SK-N-SH (cell line): Measurements from ENCODE around the gene CDK6. TPM values are rescaled to one million over a fixed set of nuclear protein-coding genes. Genes with fewer than 3 reads are reported as not detected.
A peak's percentile ranks its signal among the peaks of the same experiment; 100 is the strongest.

ENCODE experiments used
- CTCF ChIA-PET: fragments of 300-600, 350-600 bp; formaldehyde crosslinking; extraction: SDS; loops from one replicate; lab custom pipeline; 2021; lab: Yijun Ruan, JAX
- POLR2A ChIA-PET: fragments of 350-600 bp; sonication (Branson Sonifier 250); formaldehyde crosslinking; extraction: SDS; loops from one replicate; lab custom pipeline; 2020; ENCODE audit warnings: antibody characterized with exemption, inconsistent platforms; lab: Yijun Ruan, JAX
- DNase-seq: peaks from one replicate; pipeline ENCODE4 v3.0.0; 2012
- H2AFZ ChIP-seq: fragments of 200-600 bp; sonication (generic); 2 replicates; pipeline ENCODE4 v1.8.1; 2016; ENCODE audit warnings: antibody characterized with exemption, mild to moderate bottlenecking, low read depth
- H3F3A ChIP-seq: fragments of 200-600 bp; sonication (generic); replicated peaks from 2 replicates; pipeline ENCODE3; 2016; ENCODE audit warnings: antibody characterized with exemption, mild to moderate bottlenecking; ENCODE audit not compliant: insufficient read depth
- H3K27ac ChIP-seq, 2 experiments: fragments of 200-500 bp in 1 of 2; fragments of 200-600 bp in 1 of 2; sonication (Bioruptor generic) in 1 of 2; sonication (generic), shearing (Covaris generic) in 1 of 2; 2 replicates each; pipeline versions ENCODE4 v1.5.1 to v1.6.1; 2014 to 2016; ENCODE audit warnings: low read depth in 2 of 2, inconsistent platforms in 1 of 2, low read length in 1 of 2, mild to moderate bottlenecking in 1 of 2, mixed read lengths in 1 of 2
- H3K27me3 ChIP-seq: fragments of 200-600 bp; sonication (generic), shearing (Covaris generic); 2 replicates; pipeline ENCODE4 v1.6.1; 2016; ENCODE audit warnings: mixed run types; ENCODE audit not compliant: insufficient read depth
- H3K36me3 ChIP-seq, 2 experiments: fragments of 200-500 bp in 1 of 2; fragments of 200-600 bp in 1 of 2; sonication (Bioruptor generic) in 1 of 2; sonication (generic) in 1 of 2; replicated peaks in 1 of 2; 2 replicates each; pipeline versions ENCODE3 to v1.5.1; 2014 to 2016; ENCODE audit warnings: low read length in 1 of 2, mild to moderate bottlenecking in 1 of 2; ENCODE audit not compliant: insufficient read depth in 2 of 2, control insufficient read depth in 1 of 2
- H3K4me1 ChIP-seq, 2 experiments: fragments of 200-500 bp in 1 of 2; fragments of 200-600 bp in 1 of 2; sonication (Bioruptor generic) in 1 of 2; sonication (generic), shearing (Covaris generic) in 1 of 2; 2 replicates each; pipeline versions ENCODE4 v1.5.1 to v1.6.1; 2014 to 2016; ENCODE audit warnings: low read depth in 1 of 2, low read length in 1 of 2, mixed run types in 1 of 2; ENCODE audit not compliant: insufficient read depth in 2 of 2, control insufficient read depth in 1 of 2
- H3K4me2 ChIP-seq: fragments of 200-600 bp; sonication (generic), shearing (Covaris generic); 2 replicates; pipeline ENCODE4 v1.6.1; 2017; ENCODE audit warnings: mixed run types
- H3K4me3 ChIP-seq, 2 experiments: fragments of 200-500 bp in 1 of 2; fragments of 200-600 bp in 1 of 2; sonication (Bioruptor generic) in 1 of 2; sonication (generic), shearing (Covaris generic) in 1 of 2; 2 replicates each; pipeline versions ENCODE4 v1.5.1 to v1.8.1; 2014 to 2016; ENCODE audit warnings: low read depth in 2 of 2, inconsistent platforms in 1 of 2, low read length in 1 of 2, mild to moderate bottlenecking in 1 of 2, mixed read lengths in 1 of 2, moderate library complexity in 1 of 2
- H3K79me2 ChIP-seq: fragments of 200-600 bp; sonication (generic); 2 replicates; pipeline ENCODE4 v1.8.1; 2017; ENCODE audit warnings: mild to moderate bottlenecking; ENCODE audit not compliant: insufficient read depth
- H3K9ac ChIP-seq: fragments of 200-600 bp; sonication (generic); 2 replicates; pipeline ENCODE4 v1.6.1; 2017; ENCODE audit warnings: mixed run types
- H3K9me2 ChIP-seq: fragments of 200-600 bp; sonication (generic); 2 replicates; pipeline ENCODE4 v1.6.1; 2017; ENCODE audit warnings: mixed run types
- H3K9me3 ChIP-seq: fragments of 200-600 bp; sonication (generic); 2 replicates; pipeline ENCODE4 v1.6.1; 2017; ENCODE audit warnings: mixed run types, mild to moderate bottlenecking, moderate library complexity
- H4K20me1 ChIP-seq: fragments of 200-600 bp; sonication (generic); 2 replicates; pipeline ENCODE4 v1.6.1; 2017; ENCODE audit warnings: mild to moderate bottlenecking, mixed run types; ENCODE audit not compliant: insufficient read depth
- ELF1 ChIP-seq: IDR thresholded peaks from 2 replicates; pipeline ENCODE4 v1.4.0; 2012
- GATA2 ChIP-seq: sonication (generic); formaldehyde crosslinking; IDR thresholded peaks from 2 replicates; pipeline ENCODE4 v1.5.0; 2020; ENCODE audit warnings: mild to moderate bottlenecking, missing genetic modification reagents
- MEF2A ChIP-seq: IDR thresholded peaks from 2 replicates; pipeline ENCODE4 v1.4.0; 2012; ENCODE audit warnings: low read depth, borderline replicate concordance
- PBX3 ChIP-seq: IDR thresholded peaks from 2 replicates; pipeline ENCODE4; 2012
- RAD21 ChIP-seq: IDR thresholded peaks from 2 replicates; pipeline ENCODE4 v1.6.1; 2012; ENCODE audit warnings: mild to moderate bottlenecking, low read length
- REST ChIP-seq: IDR thresholded peaks from 2 replicates; pipeline ENCODE4 v1.6.1; 2012; ENCODE audit warnings: mild to moderate bottlenecking, low read depth, low read length, moderate library complexity
- USF2 ChIP-seq: fragments of 150-350 bp; IDR thresholded peaks from 2 replicates; pipeline ENCODE4 v1.6.1; 2017; ENCODE audit warnings: antibody characterized with exemption, low read length, low read depth, borderline replicate concordance
- ZBTB33 ChIP-seq: IDR thresholded peaks from 2 replicates; pipeline ENCODE4 v1.4.0; 2012; ENCODE audit warnings: low read depth, borderline replicate concordance
- whole genome bisulfite sequencing: methylation state at CpG from one replicate; pipeline ENCODE4 v1.1.6; 2017; ENCODE audit warnings: low lambda C conversion rate; 5-methylcytosine and 5-hydroxymethylcytosine counted together
- polyA plus RNA-seq, 3 experiments: library from polyadenylated mRNA; depleted of rRNA; stranded (reverse); fragments of >200 nt; gene quantifications; 2 replicates each; pipeline ENCODE4 v1.2.3, GENCODE V29; 2012

CDK6 gene
- polyA plus RNA-seq, 1 of the 3 experiments (the other 2 are of a cell fraction) = 30.3 TPM

GRCh38 chr7:92707435-92707834, 128.9 kb downstream of the CDK6 start:
- H3K9ac ChIP-seq = no peak overlapping the region
- peaks cover 38% of the 10 kb centered on the region for H3F3A ChIP-seq
- no peak overlapping the region for H2AFZ ChIP-seq
- ChIA-PET POLR2A (no interaction called here), CTCF (no interaction called here)
- no peak overlapping the region for H3K4me3 ChIP-seq
- H3K9me2 ChIP-seq = no peaks in the 10 kb centered on the region
- DNase-seq = no peak
- H3K4me2 ChIP-seq = no peak overlapping the region
- no peak for TF ChIP-seq ELF1
- no peak for TF ChIP-seq RAD21
- TF ChIP-seq REST = no peak
- TF ChIP-seq ZBTB33 = no peak
- TF ChIP-seq PBX3 = no peak
- H3K27ac ChIP-seq = no peak overlapping the region
- no peaks in the 10 kb centered on the region for H4K20me1 ChIP-seq
- H3K4me1 ChIP-seq = peaks cover 0 to 7% of the 10 kb centered on the region in 2 experiments; a peak in 2 of 4 replicates
- peaks cover 96% of the 10 kb centered on the region for H3K79me2 ChIP-seq
- peaks cover 30 to 62% of the 10 kb centered on the region in 2 experiments for H3K36me3 ChIP-seq
- no peaks in the 10 kb centered on the region for H3K27me3 ChIP-seq
- peaks cover 10% of the 10 kb centered on the region for H3K9me3 ChIP-seq
- WGBS = 95% methylated on average over 3 of the region's 3 CpGs

GRCh38 chr7:92706563-92706962, 129.8 kb downstream of the CDK6 start:
- ChIA-PET POLR2A (no interaction called here), CTCF (interaction anchor here (1.1 kb wide), 2 partner anchors 52 to 126 kb away, joined by 3 read pairs; no protein-coding TSS in a partner anchor)
- peaks cover 34% of the 10 kb centered on the region for H3F3A ChIP-seq
- peaks cover 94% of the 10 kb centered on the region for H3K79me2 ChIP-seq
- H3K9me3 ChIP-seq = peaks cover 10% of the 10 kb centered on the region
- peaks cover 30 to 56% of the 10 kb centered on the region in 2 experiments for H3K36me3 ChIP-seq
- no peaks in the 10 kb centered on the region for H4K20me1 ChIP-seq
- H3K27ac ChIP-seq = 0 out of 4 replicates have a peak overlapping the region, but pooled peaks of 1 of the 2 experiments have one; percentile 1
- peaks cover 0 to 7% of the 10 kb centered on the region in 2 experiments; a peak in 2 of 4 replicates for H3K4me1 ChIP-seq
- H3K9me2 ChIP-seq = no peaks in the 10 kb centered on the region
- H3K4me3 ChIP-seq = no peak overlapping the region
- H3K9ac ChIP-seq = no peak overlapping the region
- 99% methylated on average over 2 of the region's 2 CpGs for WGBS
- no peak for DNase-seq
- TF ChIP-seq MEF2A (no peak), USF2 (no peak), GATA2 (CRISPR knock-in tag) (0 out of 2 replicates have a peak, but pooled peaks have one; percentile 8)
- no peaks in the 10 kb centered on the region for H3K27me3 ChIP-seq
- H3K4me2 ChIP-seq = no peak overlapping the region
- no peak overlapping the region for H2AFZ ChIP-seq
